Adipocyte (in vitro differentiated cells): ENCODE results near the gene SCN1B.
"Not testable (repeated sequence)": the region's sequence is repeated elsewhere in the genome, so short reads cannot be mapped to it uniquely, and the experiment has no call there.

Experiments
- DNase-seq: peaks from one replicate; pipeline ENCODE4 v3.0.0-alpha.2; 2015; ENCODE audit warnings: low read depth
- H3K27me3 ChIP-seq: replicated peaks from 2 replicates; pipeline ENCODE4 v1.7.0; 2013; ENCODE audit warnings: mild to moderate bottlenecking, low read length, moderate library complexity; ENCODE audit not compliant: control insufficient read depth, insufficient read depth
- H3K36me3 ChIP-seq: 2 replicates; pipeline ENCODE4 v1.7.0; 2013; ENCODE audit warnings: low read length, mild to moderate bottlenecking, moderate library complexity; ENCODE audit not compliant: control insufficient read depth, insufficient read depth, severe bottlenecking
- H3K4me1 ChIP-seq: 2 replicates; pipeline ENCODE4 v1.7.0; 2013; ENCODE audit warnings: mild to moderate bottlenecking, low read length, moderate library complexity; ENCODE audit not compliant: control insufficient read depth, insufficient read depth
- H3K4me3 ChIP-seq: 2 replicates; pipeline ENCODE4 v1.7.0; 2013; ENCODE audit warnings: mild to moderate bottlenecking, low read length, moderate library complexity
- H3K9ac ChIP-seq: 2 replicates; pipeline ENCODE4 v1.7.0; 2013; ENCODE audit warnings: mild to moderate bottlenecking, low read length, moderate library complexity
- H3K9me3 ChIP-seq: 2 replicates; pipeline ENCODE4 v1.7.0; 2013; ENCODE audit warnings: mild to moderate bottlenecking, low read length, moderate library complexity; ENCODE audit not compliant: control insufficient read depth

Gene SCN1B

DNA sequence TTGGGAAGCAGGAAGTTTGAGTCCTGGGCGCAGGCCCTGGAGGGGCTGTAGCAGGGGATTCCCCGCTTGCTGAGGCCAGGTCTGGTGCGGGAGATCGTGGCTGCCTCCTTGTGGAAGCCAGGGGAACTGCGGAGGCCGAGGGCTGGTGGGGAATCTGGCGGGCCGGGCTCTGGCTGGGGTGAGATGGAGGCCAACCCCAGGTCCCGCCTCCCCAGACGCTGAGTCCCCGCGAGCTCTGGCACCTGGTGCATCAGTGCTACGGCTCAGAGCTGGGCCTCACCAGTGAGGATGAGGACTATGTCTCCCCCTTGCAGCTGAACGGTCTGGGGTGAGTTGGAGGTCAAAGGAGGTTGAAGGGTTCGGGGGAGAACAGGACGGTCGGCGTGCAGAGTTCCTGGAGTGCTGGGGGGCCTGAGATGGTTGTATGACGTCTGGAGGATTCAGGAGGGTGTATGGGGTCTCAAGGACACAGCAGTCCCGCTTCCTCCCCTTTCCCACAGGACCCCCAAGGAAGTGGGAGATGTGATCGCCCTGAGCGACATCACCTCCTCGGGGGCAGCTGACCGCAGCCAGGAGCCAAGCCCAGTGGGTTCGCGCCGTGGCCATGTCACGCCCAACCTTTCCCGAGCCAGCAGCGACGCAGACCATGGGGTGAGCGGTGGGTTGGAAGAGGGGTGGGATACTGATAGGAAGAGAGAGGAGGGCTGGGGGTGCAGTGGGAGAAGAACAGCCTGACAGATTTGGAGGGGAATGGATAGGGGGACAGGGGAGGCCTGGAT lies 17.0 kb upstream of the SCN1B start:
- H3K9ac ChIP-seq, result no peak overlapping the region

DNA sequence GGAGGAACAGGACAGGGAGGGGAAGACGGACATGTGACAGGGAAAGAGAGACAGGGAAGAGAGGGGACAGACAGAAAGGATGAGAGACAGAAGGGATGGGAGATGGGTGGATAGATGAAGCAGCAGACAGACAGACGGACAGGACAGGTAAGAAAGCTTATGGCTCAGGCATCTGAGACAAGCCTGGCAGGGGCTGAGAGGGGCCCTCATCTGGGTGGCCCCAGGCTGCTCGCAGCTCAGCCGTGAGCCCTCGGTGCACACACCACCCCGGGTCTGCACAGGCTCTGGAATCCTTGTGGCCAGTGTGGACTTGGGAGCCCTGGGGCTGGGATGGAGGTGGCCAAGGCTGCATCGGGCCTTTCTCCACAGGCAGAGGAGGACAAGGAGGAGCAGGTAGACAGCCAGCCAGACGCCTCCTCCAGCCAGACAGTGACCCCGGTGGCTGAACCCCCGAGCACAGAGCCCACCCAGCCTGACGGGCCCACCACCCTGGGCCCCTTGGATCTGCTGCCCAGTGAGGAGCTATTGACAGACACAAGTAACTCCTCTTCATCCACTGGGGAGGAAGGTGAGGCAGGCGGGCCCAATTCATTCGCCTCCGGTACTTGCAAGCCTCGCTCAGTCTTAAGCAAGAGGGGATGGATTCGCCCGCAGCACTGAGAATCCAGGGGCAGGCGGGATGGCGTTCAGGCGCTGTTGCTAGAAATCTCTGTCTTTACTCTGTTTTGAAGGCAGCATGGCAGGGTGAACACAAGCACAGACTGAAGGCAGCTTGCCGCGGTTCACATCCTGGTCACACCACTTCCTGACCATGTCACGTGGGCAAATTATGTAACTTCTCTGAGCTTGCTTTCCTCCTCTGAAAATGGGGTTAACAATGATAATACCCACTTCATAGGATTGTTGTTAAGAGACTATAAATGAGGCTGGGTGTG lies 16.2 kb upstream of the SCN1B start:
- Histone ChIP-seq H3K36me3 (peaks cover 66% of the 10 kb centered on the region), H3K4me1 (no peaks in the 10 kb centered on the region), H3K27me3 (no peaks in the 10 kb centered on the region), H3K4me3 (no peak overlapping the region), H3K9me3 (no peaks in the 10 kb centered on the region), H3K9ac (no peak overlapping the region)
- no peak for DNase-seq

More for the DNA sequence above, 17.0 kb upstream of the SCN1B start:
- peak; percentile 74 for DNase-seq
- peaks cover 59% of the 10 kb centered on the region for H3K36me3 ChIP-seq
- H3K27me3 ChIP-seq, result no peaks in the 10 kb centered on the region
- no peaks in the 10 kb centered on the region for H3K4me1 ChIP-seq
- H3K9me3 ChIP-seq, result no peaks in the 10 kb centered on the region
- H3K4me3 ChIP-seq, result no peak overlapping the region

DNA sequence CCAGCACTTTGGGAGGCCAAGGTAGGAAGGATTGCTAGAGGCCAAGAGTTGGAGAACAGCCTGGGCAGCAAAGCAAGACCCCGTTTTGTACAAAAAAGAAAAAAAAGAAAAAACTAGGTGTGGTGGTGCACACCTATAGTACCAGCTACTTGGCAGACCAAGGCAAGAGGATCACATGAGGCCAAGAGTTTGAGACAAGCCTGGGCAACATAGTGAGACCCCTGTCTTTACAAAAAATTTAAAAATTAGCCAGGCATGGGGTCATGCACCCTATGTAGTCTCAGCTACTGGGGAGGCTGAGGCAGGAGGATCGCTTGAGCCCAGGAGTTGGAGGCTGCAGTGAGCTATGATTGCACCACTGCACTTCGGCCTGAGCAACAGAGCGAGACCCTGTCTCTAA lies 15.5 kb upstream of the SCN1B start:
- not testable (repeated sequence) for H3K4me3 ChIP-seq, H3K9ac ChIP-seq, H3K9me3 ChIP-seq, H3K4me1 ChIP-seq, H3K27me3 ChIP-seq, DNase-seq
- peaks cover 67% of the 10 kb centered on the region for H3K36me3 ChIP-seq

DNA sequence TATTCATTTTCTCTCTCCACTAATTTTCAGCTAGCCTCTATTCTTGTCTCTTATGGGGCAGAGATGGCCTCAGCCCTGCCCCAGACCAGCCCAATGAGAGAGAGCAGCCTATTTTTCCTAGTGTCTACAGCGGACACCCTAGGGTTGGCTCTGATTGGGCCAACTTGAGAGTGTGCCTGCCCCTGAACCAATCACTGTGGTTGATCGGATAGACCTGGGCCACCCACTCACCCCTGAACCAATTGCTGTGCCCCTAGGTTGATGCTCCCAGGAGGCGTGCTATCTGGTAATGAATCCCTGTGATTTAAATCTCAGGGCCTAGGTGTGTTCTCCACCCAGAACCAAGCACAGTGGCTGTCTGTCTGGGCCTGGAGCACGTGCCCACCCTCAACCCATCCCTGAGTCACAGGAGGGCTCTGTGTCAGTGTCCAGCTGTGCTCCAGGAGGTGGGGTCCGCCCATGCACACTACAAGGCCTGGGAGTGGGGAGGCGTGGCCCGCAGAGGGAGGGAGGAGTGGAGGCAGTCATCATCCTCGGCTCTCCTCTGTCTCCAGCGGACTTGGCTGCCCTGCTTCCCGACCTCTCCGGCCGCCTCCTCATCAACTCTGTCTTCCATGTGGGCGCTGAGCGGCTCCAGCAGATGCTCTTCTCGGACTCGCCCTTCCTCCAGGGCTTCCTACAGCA lies 14.9 kb upstream of the SCN1B start:
- H3K4me3 ChIP-seq, result no peak overlapping the region
- no peak overlapping the region for H3K9ac ChIP-seq
- H3K4me1 ChIP-seq, result no peaks in the 10 kb centered on the region
- no peaks in the 10 kb centered on the region for H3K9me3 ChIP-seq
- peaks cover 67% of the 10 kb centered on the region for H3K36me3 ChIP-seq
- DNase-seq, result no peak
- H3K27me3 ChIP-seq, result no peaks in the 10 kb centered on the region

DNA sequence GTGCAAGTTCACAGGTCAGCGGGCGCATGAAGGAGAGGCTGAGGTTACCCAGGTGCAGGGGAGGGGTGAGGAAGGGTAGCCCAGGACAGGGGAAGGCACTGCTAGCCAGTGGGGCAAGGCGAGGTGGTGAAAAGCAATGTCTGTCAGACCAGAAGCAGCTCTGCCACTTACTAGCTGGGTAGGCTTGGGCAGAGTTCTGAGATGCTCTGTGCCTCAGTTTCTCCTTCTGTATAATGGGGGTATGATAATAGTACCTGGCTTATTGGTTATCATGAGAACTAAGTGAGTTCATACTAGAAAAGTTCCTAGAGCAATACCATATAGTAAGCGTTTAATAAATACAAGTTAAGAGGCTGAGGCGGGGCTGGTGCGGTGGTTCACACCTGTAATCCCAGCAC lies 14.3 kb upstream of the SCN1B start:
- Histone ChIP-seq H3K36me3 (peaks cover 69% of the 10 kb centered on the region), H3K9ac (no peak overlapping the region), H3K4me3 (no peak overlapping the region), H3K4me1 (no peaks in the 10 kb centered on the region), H3K27me3 (no peaks in the 10 kb centered on the region), H3K9me3 (no peaks in the 10 kb centered on the region)
- no peak for DNase-seq

DNA sequence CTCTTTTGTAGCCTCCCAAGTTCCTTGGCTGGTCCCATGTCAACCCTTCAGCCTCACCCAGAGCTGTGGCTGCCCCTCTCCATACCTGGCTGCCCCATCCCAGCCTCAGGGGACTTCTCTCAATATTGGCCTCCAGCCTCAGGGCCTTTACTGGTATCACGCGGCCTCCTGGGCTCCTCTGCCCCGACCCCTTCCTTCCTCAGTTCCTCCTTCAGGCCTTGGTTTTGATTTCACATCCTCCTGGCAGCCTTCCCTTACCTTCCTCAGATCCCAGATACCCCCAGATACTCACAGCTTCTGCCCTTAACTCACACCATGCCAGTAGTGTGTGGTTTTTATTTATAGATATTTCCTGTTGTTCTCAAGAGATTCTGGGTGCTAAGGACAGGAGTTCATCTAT lies 12.8 kb upstream of the SCN1B start:
- no peaks in the 10 kb centered on the region for H3K27me3 ChIP-seq
- no peak overlapping the region for H3K4me3 ChIP-seq
- H3K9ac ChIP-seq, result no peak overlapping the region
- no peak for DNase-seq
- H3K4me1 ChIP-seq, result no peaks in the 10 kb centered on the region
- no peaks in the 10 kb centered on the region for H3K9me3 ChIP-seq
- H3K36me3 ChIP-seq, result peaks cover 69% of the 10 kb centered on the region

DNA sequence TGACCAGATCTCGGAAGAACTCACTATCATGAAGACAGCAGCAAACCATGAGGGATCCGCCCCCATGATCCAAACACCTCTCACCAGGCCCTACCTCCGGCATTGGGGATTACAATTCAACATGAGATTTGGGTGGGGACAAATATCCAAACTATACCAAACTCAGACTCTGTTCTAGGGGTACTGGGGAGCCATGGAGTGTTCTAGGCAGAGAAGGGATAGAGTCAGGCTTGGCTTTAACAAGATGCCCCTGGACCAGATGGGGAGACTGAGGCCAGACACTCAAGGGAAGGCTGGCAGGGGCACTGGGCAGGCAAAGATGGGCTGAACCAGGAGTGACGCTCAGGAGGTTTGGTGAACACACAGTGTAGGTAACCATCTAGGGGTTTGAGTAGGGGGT lies 11.9 kb upstream of the SCN1B start:
- H3K36me3 ChIP-seq, result peaks cover 74% of the 10 kb centered on the region
- H3K9ac ChIP-seq, result no peak overlapping the region

DNA sequence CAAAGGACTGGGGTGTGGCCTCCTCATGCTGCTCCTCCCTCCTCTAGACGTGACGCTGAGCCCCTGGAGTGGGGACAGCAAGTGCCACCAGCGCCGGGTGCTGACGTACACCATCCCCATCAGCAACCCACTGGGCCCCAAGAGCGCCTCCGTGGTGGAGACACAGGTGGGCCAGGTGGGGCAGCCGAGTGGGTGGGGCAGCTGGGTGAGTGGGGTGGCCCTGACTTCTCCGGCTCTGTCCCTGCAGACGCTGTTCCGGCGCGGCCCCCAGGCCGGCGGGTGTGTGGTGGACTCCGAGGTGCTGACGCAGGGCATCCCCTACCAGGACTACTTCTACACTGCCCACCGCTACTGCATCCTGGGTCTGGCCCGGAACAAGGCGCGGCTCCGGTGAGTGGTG lies 11.1 kb upstream of the SCN1B start:
- H3K27me3 ChIP-seq, result no peaks in the 10 kb centered on the region
- peaks cover 80% of the 10 kb centered on the region for H3K36me3 ChIP-seq
- no peak overlapping the region for H3K9ac ChIP-seq
- H3K4me1 ChIP-seq, result no peaks in the 10 kb centered on the region
- H3K4me3 ChIP-seq, result no peak overlapping the region
- DNase-seq, result no peak
- H3K9me3 ChIP-seq, result no peaks in the 10 kb centered on the region

More for the DNA sequence above, 11.9 kb upstream of the SCN1B start:
- H3K4me3 ChIP-seq, result no peak overlapping the region
- DNase-seq, result no peak
- H3K9me3 ChIP-seq, result no peaks in the 10 kb centered on the region
- no peaks in the 10 kb centered on the region for H3K4me1 ChIP-seq
- no peaks in the 10 kb centered on the region for H3K27me3 ChIP-seq

DNA sequence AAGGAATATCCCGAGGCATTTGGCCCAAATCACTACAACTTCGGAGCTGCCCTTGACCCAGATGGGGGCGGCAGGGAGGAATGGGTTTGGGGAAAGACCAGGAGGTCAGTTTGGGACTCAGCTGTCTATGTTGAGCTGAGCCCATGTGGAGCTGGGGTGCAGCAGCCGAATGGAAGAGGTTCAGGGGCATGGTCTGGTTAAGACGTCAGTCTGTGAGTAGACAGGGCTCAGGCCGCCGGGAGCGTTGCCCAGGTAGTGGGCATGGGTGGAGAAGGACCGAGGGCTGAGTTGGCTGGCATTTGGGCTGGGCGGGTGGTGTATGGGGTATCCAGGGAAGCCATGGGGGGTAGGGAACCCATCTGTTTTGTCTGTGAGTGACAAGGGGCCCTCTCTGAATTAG lies 9.3 kb upstream of the SCN1B start:
- H3K4me3 ChIP-seq, result no peak overlapping the region
- H3K4me1 ChIP-seq, result no peaks in the 10 kb centered on the region
- H3K27me3 ChIP-seq, result no peaks in the 10 kb centered on the region
- peaks cover 79% of the 10 kb centered on the region for H3K36me3 ChIP-seq
- no peak overlapping the region for H3K9ac ChIP-seq
- DNase-seq, result no peak
- H3K9me3 ChIP-seq, result no peaks in the 10 kb centered on the region

DNA sequence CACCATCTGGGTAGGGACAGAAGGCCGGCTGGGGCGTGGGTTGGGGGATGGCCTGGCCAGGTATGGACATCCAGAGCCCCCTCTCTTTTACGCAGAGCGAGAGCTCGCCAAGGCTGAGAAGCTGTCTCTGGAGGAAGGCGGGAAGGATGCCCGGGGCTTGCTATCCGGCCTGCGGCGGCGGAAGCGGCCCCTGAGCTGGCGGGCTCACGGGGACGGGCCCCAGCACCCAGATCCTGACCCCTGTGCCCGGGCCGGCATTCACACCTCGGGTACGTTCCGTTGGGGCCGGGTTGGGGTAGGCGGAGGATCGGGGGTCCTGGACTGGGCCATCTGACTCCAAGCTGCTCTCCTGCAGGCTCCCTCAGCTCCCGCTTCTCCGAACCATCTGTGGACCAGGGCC lies 8.7 kb upstream of the SCN1B start:
- Histone ChIP-seq H3K9ac (no peak overlapping the region), H3K27me3 (no peaks in the 10 kb centered on the region), H3K36me3 (peaks cover 80% of the 10 kb centered on the region), H3K4me3 (no peak overlapping the region), H3K9me3 (no peaks in the 10 kb centered on the region), H3K4me1 (no peaks in the 10 kb centered on the region)
- DNase-seq, result no peak

DNA sequence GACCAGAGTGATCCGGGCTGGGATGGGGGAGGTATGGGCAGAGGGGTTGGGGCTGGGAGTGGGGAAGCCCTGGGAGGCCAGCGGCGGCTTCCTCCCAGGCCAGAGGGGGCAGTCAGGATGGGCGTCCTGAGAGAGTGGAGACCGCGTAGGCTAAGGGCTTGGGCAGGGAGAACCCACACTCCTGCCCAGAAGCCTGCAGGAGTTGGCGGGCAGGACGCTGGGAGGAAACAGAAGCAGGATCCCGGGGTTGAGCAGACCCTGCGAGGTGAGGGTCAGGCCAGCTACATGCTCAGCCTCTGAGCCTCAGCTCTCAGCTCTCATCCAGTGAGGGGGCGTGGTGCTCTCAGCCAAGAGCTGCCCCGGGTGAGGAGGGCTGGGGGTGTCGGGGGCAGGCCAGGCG lies 7.8 kb upstream of the SCN1B start:
- DNase-seq, result no peak
- H3K9me3 ChIP-seq, result no peaks in the 10 kb centered on the region
- H3K9ac ChIP-seq, result no peak overlapping the region
- no peaks in the 10 kb centered on the region for H3K27me3 ChIP-seq
- no peaks in the 10 kb centered on the region for H3K4me1 ChIP-seq
- H3K36me3 ChIP-seq, result peaks cover 82% of the 10 kb centered on the region
- no peak overlapping the region for H3K4me3 ChIP-seq
